GM21737 (cell line): ENCODE measurements around the gene TSEN2.
"Not testable (repeated sequence)": the region's sequence is repeated elsewhere in the genome, so short reads cannot be mapped to it uniquely, and the experiment has no call there.

Source experiments
- ATAC-seq: cut with Tn5 transposase; IDR thresholded peaks from one replicate; pipeline ENCODE4 v1.9.1; 2021; ENCODE audit warnings: mild to moderate bottlenecking, moderate library complexity; ENCODE audit not compliant: unreplicated experiment

TSEN2 gene

DNA sequence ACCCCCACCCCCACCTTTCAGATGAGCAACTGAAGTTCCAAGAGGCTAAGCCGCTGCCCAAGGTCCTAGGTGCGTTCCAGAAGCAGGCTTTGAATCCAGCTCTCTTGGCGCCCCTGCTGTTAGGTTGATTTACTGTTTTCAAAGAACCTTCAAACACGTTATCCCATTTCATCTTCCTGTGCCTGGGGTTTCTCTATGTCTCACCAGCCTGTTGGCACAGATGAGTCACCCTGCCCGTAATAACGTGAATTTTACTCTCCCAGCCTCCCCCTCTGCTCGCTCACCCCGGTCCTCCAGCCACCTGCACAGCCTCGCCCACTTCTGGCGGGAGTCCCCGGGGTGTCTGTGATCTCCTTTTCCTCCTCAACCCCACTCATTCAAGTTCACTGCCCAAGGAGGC is 13.0 kb upstream of the TSEN2 start:
- no peak for ATAC-seq

DNA sequence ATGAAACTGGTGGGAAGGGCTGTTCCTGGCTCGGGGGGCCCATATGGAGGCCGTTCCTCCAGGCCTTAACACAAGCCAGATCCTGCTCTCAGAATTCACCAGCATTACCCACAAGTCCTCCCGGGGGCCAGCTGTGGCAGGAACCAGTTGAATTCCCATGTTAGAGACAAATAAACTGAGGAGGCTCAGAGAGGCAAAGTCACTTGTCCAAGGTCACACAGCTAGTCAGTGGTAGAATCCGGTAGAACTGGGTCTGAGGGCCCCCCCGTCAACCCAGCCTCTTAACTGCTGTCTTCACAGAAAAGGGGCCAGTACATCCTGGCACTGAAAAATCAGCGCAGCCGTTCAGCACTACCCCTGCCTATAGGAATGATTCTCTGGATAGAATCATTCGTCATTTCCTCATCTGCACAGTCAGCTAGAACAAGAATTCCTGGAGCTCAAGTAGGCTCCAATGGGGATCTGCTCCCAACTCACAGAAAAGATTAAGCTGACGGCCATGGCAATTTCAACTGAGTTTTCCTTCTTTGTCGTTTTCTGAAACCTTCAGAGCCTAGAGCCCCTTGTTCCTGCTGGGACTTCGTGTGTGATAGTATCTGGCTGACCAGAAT is 12.2 kb upstream of the TSEN2 start:
- ATAC-seq, result no peak

DNA sequence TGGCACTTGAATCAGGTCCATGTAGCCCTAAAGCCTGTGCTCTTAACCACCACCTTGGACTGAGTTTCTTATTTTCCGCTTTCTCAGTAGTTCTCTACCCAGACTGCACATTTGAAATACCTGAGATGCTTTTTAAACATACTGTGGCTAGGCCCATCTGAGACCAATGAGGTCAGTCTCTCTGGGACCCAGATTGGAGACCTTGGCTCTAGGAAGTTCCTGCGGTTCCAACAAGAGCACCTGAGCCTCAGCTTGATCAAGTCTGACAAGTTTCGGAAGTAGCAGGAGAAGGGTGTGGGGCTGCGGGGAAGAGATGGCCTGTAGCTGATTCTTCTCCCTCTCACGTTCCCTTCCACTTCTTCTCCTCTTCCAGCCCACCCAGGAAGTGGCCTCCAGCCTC is 11.5 kb upstream of the TSEN2 start:
- no peak for ATAC-seq

DNA sequence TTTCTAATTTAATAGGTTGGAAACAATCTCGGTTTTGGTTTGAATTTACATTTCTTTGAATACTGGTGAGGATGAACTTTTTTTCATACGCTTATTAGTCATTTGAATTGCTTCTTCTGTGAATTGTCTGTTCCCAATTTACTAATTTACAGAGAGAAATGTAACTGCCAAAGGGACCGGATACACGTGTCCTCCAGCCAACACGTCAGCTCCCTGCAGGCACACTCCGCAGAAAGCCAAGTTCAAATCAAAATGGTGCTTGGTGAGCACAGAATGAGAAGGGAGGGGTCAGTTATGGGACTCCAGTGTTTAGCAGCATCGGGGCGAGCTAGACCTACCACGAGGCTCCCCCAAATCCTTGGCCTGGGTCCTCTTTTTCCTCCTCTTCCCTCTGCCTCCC is 10.8 kb upstream of the TSEN2 start:
- no peak for ATAC-seq

DNA sequence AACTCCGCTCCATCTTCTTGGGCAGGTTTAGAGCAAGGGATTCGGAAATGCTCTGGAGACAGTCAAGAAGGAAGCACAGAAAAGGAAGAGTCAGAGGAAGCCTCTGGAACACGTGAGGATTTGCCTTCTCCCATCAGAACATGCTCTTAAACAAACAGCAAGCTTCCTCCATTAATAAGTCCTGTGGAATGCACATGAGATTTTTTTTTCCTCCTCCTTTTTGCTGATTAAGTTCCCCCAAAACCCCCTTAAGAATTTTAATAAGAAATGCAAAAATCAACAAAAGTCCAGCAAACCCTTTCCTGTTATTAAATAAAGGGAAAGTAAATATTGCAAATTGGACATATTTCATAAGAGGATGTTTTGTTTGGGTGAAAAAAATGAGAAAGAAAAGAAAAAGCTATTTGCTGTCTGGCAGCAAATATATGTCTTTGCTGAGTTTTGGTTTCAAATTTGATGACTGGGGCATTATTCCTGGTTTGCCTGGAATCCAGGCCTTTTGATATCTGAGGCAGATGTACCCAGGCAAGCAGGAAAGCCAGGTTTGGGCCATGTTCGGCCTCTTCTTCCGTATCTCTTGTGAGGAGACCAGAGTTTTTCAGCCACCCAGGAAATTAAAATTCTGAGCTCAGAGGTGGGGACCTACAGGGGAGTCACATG is 7.9 kb upstream of the TSEN2 start:
- no peak for ATAC-seq

DNA sequence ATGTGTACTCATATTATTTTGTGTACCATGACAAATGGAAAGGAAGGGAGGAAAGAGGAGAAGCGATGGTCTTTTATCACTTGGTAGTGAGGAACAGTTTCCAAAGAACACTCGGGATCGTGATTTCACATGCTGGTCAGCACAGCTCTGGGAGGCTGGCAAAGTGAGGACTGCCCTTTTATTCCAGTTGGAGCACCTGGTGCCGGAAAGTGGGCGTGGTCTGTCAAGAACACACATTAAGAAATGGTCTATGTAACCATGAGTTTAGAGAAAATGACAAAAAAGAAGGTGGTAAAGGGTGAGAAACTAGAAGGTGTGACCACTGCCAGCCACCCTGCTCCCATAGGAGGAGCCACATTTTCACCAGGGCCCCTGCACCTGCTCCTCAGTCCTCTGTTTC is 7.0 kb upstream of the TSEN2 start:
- no peak for ATAC-seq

DNA sequence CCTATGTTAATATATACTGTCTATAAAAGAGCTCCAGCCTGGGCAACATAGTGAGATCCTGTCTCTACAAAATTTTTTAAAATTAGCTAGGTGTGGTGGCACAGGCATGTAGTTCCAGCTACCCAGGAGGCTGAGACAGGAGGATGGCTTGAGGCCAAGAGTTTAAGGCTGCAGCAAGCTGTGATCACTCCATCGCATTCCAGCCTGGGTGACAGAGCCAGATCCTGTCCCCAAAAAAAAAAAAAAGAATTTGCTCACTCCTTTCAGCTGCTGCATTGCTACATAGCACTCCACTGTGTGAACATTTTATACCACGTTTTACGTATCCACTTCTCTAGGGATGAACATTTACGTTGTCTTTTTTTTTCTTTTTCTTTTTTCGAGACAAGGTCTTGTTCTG is 6.0 kb upstream of the TSEN2 start:
- no peak for ATAC-seq

DNA sequence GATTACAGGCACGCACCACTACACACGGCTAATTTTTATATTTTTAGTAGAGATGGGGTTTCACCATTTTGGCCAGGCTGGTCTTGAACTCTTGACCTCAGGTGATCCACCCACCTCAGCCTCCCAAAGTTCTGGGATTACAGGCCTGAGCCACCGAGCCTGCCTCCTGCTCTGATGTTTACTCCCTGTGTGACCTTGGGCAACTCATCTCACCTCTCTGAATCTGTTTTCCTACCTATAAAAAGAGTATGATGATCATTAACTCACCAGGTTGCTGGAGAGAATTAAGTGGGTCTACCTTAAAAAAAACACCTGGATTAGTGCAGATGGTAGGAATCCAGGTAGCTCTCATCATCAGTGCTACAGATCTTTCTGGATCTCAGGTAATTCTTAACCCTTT is 5.1 kb upstream of the TSEN2 start:
- not testable (repeated sequence) for ATAC-seq

DNA sequence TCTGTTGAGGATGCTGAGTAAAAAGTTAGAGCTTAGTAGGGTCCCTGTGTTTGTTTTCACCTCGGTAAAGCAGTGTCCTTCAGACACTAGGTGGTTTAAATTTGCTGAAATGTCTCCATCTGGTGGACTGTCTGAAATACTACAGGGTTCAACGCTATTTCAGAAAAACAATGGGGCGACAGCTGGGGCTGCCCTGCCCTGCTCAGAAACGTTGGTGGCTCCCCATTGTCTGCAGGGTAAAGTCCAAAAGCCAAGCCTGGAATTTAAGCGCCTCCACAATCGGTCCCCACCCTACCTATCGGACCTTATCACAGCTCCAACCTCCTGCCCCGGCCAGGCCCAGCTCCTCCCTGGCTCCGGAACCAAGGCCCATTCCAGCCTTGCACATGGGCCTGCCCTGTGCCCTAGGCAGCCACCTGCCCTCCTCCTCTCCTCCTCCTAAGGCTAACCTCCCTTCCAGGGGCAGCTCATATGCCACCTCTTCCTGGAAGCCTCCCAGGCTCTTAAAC is 4.3 kb upstream of the TSEN2 start:
- ATAC-seq, result no peak

DNA sequence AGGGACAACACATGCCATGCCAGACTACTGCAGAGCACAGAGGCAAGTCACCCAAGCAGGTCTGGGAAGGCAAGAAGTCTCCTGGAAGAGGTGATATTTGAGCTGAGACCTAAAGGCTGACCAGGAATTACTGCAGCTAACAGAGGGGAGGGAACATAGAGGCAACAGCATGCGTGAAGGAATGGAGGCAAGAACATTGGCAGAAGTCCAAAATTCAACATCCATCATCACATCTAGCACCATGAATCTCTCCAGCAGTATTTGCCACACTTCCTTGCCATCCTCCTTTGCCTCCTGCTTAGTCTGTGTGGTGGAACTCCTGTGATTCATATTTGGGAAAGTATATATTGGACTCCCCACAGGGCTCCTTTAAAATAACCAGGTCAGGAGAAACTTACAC is 870 bp upstream of the TSEN2 start:
- ATAC-seq, result no peak

DNA sequence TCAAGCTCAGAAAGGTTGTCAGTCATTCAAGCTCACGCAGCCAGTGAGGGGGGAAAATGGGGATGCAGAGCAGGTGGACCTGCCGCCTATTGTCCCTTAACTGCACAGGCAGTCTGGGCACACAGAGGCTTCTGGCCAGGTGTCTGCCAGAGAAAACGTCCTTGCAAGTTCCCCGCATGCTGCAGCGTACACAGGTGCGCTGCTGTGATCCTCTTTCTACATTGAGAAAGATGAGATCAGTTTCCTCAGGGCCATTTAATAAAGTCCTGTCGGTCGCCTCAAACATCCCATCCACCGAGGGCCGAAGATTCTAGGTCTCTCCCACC is 445 bp upstream of the TSEN2 start:
- no peak for ATAC-seq

DNA sequence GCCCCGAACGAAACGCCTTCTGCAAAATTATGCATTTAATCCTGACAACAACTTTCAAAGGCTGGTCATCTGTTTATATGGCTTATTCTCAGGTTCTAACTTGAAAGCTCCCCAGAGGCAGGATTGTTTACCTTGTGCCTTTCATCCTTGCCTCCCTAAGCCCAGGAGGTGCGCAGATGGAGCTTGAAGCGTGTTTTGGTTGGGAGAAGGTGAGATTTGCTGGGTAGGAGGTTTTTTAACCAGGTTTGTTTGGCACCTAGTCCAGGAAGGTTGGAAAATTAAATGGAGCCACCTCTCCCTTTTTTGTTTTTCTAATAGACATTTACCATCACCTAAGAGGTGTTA is 675 bp downstream of the TSEN2 start:
- ATAC-seq, result no peak

DNA sequence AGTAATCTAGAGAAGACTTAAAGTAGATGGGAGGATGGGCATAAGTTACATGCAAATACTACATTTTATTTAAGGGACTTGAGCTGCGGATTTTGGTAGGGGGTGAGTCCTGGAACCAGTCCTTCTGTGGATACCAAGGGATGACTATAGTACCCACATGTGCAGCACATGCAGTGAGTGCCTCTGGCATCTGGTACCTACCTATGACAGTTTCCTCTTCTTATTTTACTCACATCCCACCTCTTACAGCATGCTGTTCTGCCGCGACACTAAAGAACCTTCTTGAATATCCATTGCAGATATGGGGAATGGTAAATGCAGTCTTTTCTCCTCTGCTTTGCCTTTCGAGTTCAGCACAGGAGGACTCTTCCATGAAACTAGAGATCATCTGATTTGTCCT is 1.7 kb downstream of the TSEN2 start:
- ATAC-seq, result no peak

DNA sequence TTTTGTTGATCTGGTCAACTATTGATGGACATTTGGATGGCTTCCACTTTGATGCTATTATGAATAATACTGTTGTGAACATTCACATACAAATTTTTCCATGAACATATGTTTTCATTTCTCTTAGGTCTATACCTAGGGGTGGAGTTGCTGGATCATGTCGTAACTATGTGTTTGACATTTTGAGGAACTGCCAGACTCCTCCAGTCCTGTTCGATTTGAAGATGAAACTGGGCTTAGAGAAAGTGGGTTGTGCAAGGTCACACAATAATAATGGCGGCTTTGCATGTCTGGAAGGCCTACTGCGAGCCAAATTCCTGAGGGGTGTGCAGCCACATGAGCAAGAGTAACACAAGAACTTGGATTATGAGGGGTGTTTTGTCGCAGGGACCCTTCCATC is 2.6 kb downstream of the TSEN2 start:
- ATAC-seq, result no peak

DNA sequence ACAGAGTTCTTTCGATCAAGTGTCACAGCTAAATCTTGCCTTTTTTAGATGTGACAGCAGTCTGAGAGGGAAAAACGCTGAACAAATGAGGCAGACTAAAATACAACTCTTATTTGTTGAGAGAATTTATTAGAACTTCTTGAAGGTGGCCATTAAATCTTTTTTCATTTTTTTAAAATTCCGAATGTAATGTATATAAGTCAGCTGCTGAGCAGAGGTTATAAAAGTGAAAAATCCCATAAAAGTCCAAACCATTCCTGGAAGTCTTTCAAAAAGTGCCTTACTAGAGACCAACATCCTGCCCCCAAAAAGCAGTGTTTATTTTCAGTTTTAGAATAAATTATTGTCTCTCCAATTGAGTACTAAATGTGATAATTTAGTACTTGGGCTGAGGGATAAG is 3.1 kb downstream of the TSEN2 start:
- ATAC-seq, result no peak

DNA sequence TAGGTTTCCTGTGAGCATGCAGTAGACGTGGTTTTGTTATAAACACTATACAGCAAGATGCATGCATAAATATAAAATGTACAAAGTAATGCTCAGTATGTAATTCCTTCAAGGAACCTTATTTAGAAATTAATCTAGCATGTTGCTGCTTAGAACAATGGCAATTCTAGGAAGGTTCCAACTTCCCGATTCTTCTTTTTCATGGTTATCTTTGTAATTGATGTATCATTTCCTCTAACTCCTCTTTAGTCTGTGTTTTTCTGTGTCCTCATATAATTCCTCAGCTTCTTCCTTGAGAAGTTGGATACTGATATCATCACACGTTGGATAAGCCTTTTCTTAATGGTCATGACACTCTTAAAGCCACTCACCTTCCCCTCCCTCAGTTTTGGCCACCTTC is 3.5 kb downstream of the TSEN2 start:
- ATAC-seq, result no peak

DNA sequence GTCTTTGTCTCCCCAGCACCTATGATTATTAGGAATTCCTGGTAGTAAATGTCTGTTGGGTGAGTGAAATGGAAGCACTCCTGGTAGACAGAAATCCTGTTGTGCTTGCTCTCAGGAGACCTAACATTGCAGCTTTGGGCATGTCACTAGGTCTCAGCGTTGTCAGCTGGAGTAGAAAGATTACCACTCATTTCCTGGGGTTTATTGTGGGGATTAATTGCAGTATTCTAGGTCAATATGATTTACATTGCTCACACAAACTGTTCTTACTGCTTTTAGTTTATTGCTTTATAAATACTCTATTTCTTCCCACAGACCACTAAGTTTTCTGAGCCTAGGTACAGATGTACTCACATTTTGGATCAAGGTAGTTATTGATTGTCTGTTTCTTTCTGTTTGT is 5.1 kb downstream of the TSEN2 start:
- ATAC-seq, result no peak

DNA sequence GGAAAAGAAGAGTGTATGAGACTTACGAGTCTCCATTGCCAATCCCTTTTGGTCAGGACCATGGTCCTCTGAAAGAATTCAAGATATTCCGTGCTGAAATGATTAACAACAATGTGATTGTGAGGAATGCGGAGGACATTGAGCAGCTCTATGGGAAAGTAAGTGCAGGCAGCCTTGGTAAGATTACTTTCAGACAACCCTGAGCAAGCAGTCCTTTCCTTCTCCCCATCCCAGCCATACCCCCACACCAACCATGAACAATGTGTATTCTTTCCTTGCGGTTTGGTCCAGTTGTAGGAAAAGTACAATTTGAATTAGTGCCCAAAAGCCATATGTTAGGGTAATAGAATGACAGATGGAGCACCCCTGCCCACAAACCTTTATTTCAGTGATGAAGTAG is 5.6 kb downstream of the TSEN2 start:
- ATAC-seq, result no peak

DNA sequence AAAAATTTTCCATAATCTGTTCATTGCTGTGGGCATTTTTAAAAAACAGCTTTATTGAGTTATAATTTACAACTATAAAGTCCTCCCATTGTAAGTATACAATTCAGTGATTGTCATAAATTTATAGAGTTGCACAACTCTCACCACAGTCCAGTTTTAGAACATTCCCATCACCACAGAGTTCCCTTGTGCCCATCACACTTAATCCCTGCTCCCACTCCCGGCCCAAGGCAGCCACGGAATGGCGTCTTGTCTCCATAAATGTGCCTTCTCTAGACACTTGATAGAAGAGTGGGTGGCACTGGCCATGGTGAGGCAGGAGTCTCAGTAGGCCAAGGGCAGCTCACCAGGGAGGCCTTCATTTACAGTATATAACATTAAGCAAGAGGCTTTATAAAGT is 6.3 kb downstream of the TSEN2 start:
- no peak for ATAC-seq

DNA sequence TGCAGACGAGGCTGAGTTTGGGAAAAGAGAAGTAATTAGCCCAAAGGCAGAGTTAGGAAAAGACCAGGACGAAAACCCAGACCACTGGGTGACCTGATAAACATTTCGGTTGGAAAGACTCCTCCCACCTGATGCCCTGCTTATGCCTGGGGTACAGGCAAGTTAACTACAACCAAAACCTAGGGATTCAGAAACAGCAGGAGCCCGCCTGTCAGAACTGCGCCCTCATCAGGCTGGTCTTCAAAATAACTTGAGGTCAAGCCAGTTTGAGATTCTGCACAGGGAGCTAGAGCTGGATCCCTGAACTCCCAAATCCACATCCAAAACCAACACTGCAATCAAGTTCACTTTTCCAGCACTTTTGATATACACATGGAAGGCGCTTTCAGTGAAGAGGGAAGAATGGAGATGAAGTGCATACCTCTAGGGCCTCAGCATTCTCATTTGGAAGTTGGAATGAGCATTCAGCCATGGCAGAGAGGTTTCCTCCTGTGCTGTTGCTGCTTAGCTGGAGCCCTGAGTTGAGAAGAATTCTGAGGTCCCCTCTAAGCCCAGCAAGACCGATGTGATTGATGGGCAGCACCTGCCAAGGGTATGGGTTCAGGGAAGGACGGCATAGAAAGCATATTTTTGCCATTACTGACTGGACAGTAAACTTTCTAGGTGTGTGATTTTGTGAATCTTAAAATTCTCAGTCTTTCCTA is 11.6 kb downstream of the TSEN2 start:
- no peak for ATAC-seq

DNA sequence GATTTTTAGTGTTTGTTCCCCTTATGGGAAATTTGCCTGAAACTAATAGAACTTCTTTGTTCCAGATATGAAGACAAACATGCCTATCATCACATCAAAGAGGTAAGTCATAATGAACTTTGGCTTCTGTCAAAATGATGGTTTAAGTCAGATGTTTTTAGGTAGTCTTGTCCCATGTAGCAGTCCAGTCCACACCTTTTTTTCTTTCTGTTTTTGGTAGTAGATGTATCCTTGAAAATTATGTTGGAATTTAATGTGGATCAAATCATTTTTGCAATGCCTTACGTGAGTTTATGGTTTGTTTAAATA is 12.1 kb downstream of the TSEN2 start:
- no peak for ATAC-seq

DNA sequence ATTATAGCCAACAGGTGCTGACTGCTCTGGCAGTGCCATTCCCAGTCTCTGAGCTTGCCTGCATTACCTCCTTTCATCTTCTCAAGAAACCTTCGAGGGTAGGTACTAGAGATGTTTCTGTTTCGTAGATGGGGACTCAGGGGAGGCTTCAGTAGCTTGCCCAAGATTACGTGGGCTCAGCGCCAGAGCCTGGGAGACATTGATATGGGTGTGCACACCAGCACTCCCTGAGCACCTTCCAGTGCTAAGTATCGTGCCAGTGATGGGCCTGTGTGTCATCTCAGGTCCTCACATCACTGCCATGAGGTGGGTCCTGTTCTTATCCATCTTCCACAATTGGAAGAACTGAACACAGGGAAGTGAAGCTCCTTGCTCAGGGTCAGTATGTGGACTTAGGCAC is 15.2 kb downstream of the TSEN2 start:
- no peak for ATAC-seq
